Fibroblast of lung (primary cell): ENCODE data around the gene CALN1. TPM values are rescaled to one million over a fixed set of nuclear protein-coding genes. Genes with fewer than 3 reads are reported as not detected.

Experiments
- DNase-seq, 2 donors: peaks; one replicate each; pipeline versions ENCODE4 v3.0.0 to v3.0.0-alpha.2; 2010; ENCODE audit warnings: low read depth in 2 of 2
- H2AFZ ChIP-seq: 2 replicates; pipeline ENCODE4 v1.5.1; 2012; ENCODE audit warnings: low read length, control low read depth, inconsistent platforms
- H3K27ac ChIP-seq: 2 replicates; pipeline ENCODE4 v1.5.1; 2011; ENCODE audit warnings: low read length, control low read depth; ENCODE audit not compliant: insufficient read depth
- H3K27me3 ChIP-seq: 2 replicates; pipeline ENCODE4 v1.5.1; 2011; ENCODE audit warnings: mild to moderate bottlenecking, low read length; ENCODE audit not compliant: control insufficient read depth, insufficient read depth
- H3K36me3 ChIP-seq: 2 replicates; pipeline ENCODE4 v1.5.1; 2011; ENCODE audit warnings: low read length; ENCODE audit not compliant: control insufficient read depth, insufficient read depth
- H3K4me1 ChIP-seq: 2 replicates; pipeline ENCODE4 v1.5.1; 2011; ENCODE audit warnings: low read length; ENCODE audit not compliant: control insufficient read depth, insufficient read depth; ENCODE audit errors: extremely low read depth
- H3K4me2 ChIP-seq: 2 replicates; pipeline ENCODE4 v1.5.1; 2011; ENCODE audit warnings: low read length, control low read depth; ENCODE audit not compliant: insufficient read depth; ENCODE audit errors: extremely low read depth
- H3K4me3 ChIP-seq, 4 experiments: fragments of 200-600 bp in 1 of 4; sonication (generic) in 1 of 4; replicated peaks in 1 of 4; 2 replicates each; pipeline ENCODE4 v1.5.1; 2011 to 2016; ENCODE audit warnings: low read length in 4 of 4, low read depth in 3 of 4, mild to moderate bottlenecking in 3 of 4, control low read depth in 2 of 4, inconsistent platforms in 1 of 4, mixed read lengths in 1 of 4; ENCODE audit not compliant: insufficient read depth in 1 of 4; ENCODE audit errors: control extremely low read depth in 1 of 4
- H3K79me2 ChIP-seq: 2 replicates; pipeline ENCODE4 v1.5.1; 2012; ENCODE audit warnings: mild to moderate bottlenecking, low read length, inconsistent platforms; ENCODE audit not compliant: control insufficient read depth, insufficient read depth
- H3K9ac ChIP-seq: 2 replicates; pipeline ENCODE4 v1.5.1; 2011; ENCODE audit warnings: mild to moderate bottlenecking, low read length, control low read depth; ENCODE audit not compliant: insufficient read depth
- H3K9me3 ChIP-seq: 2 replicates; pipeline ENCODE4 v1.5.1; 2012; ENCODE audit warnings: low read depth, low read length; ENCODE audit not compliant: control insufficient read depth, insufficient read depth
- H4K20me1 ChIP-seq: 2 replicates; pipeline ENCODE4 v1.5.1; 2011; ENCODE audit warnings: low read length; ENCODE audit not compliant: control insufficient read depth, insufficient read depth; ENCODE audit errors: extremely low read depth
- CTCF ChIP-seq, 2 donors: IDR thresholded peaks in 1 of 2; conservative IDR thresholded peaks in 1 of 2; 1 replicate in 1 of 2; 2 replicates in 1 of 2; pipeline ENCODE4 v1.5.1; 2011 to 2012; ENCODE audit warnings: low read length in 2 of 2, control low read depth in 1 of 2, inconsistent platforms in 1 of 2, low read depth in 1 of 2, mild to moderate bottlenecking in 1 of 2
- EZH2 ChIP-seq: IDR thresholded peaks from 2 replicates; pipeline ENCODE4 v1.5.1; 2012; ENCODE audit warnings: low read length, control low read depth, mild to moderate bottlenecking; ENCODE audit errors: missing control alignments
- polyA plus RNA-seq, 2 donors: library from polyadenylated mRNA; depleted of rRNA in 1 of 2; stranded (reverse) in 1 of 2; unstranded in 1 of 2; fragments of >200 nt; gene quantifications; 2 replicates each; pipeline ENCODE4 v1.2.1, GENCODE V29; 2011 to 2012; ENCODE audit warnings: missing spikeins in 1 of 2
- total RNA-seq: library from RNA; depleted of rRNA; stranded (reverse); fragments of >200 nt; gene quantifications from 2 replicates; pipeline ENCODE4 v1.2.1, GENCODE V29; 2014

CALN1 gene
- total and polyA plus RNA-seq, 2 donors (not counting 1 experiment from before 2014, with no cell fraction given): not detected

DNA sequence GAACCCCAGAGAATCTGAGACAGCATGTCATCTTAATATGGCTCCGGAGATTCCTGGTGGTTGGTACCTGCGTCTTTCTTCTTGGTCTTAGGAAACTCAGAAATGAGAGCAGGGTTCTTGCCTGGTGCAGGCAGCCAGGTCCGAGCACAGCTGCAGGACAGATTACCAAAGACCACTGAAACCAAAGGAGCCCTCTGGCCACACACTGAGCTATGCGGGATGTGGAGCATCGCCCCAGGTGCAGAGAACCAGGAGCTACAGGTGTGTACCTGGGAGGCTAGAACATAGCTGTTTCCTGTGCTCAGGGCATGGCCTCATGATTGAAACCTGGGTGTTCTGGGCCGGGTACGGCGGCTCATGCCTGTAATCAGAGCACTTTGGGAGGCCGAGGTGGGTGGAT is 635.4 kb downstream of the CALN1 start:
- DNase-seq: no peak
- H3K36me3 ChIP-seq: no peaks in the 10 kb centered on the region
- TF ChIP-seq CTCF (conservative IDR thresholded peaks at IDR 0.05 in 1 of 2, IDR thresholded peaks at IDR 0.05 in 1 of 2; ENCODE audit: low read depth in 1 of 2, low read length in 2 of 2) (no peak), EZH2 (no peak)

GRCh38 chr7:71775648-71776047 is 636.5 kb downstream of the CALN1 start:
- DNase-seq: peak in 1 of 2 donors; percentile 88
- H3K27me3 ChIP-seq: no peaks in the 10 kb centered on the region
- H3K9ac ChIP-seq: no peak overlapping the region
- H4K20me1 ChIP-seq: no peaks in the 10 kb centered on the region
- H3K4me1 ChIP-seq: no peaks in the 10 kb centered on the region
- no peaks in the 10 kb centered on the region for H3K9me3 ChIP-seq
- no peaks in the 10 kb centered on the region for H3K79me2 ChIP-seq
- no peak overlapping the region for H3K4me3 ChIP-seq
- H3K4me2 ChIP-seq: no peak overlapping the region
- no peak for TF ChIP-seq EZH2
- TF ChIP-seq CTCF (conservative IDR thresholded peaks at IDR 0.05 in 1 of 2, IDR thresholded peaks at IDR 0.05 in 1 of 2; ENCODE audit: low read depth in 1 of 2, low read length in 2 of 2): no peak
- no peak overlapping the region for H3K27ac ChIP-seq
- H3K36me3 ChIP-seq: no peaks in the 10 kb centered on the region
- no peak overlapping the region for H2AFZ ChIP-seq

More for the DNA sequence above, 635.4 kb downstream of the CALN1 start:
- H3K4me1 ChIP-seq: no peaks in the 10 kb centered on the region
- H3K4me3 ChIP-seq: no peak overlapping the region
- no peaks in the 10 kb centered on the region for H3K27me3 ChIP-seq
- H3K9ac ChIP-seq: no peak overlapping the region
- no peaks in the 10 kb centered on the region for H4K20me1 ChIP-seq
- H3K79me2 ChIP-seq: no peaks in the 10 kb centered on the region
- no peaks in the 10 kb centered on the region for H3K9me3 ChIP-seq
- H2AFZ ChIP-seq: no peak overlapping the region
- H3K27ac ChIP-seq: no peak overlapping the region
- H3K4me2 ChIP-seq: no peak overlapping the region

DNA sequence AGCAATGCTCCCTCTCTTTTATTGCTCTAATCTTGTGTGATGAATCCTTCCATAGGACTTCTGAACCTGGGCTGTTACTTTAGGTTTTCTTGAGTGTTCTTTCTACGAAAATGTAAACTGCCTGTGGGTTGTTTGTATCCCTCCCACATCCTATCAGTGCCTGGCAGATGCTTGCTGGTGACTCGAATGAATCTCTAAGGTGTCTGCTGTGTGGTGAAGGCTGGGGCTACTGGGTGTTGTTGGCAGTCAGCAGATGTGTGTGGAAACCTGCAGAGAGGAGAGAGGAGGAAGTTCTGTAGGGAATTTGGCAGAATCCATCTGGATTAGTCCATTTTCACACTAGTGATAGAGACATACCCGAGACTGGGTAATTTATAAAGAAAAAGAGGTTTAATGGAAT is 639.4 kb downstream of the CALN1 start:
- no peak overlapping the region for H3K27ac ChIP-seq
- H3K27me3 ChIP-seq: no peaks in the 10 kb centered on the region
- H2AFZ ChIP-seq: no peak overlapping the region
- no peaks in the 10 kb centered on the region for H4K20me1 ChIP-seq
- TF ChIP-seq EZH2 (no peak), CTCF (conservative IDR thresholded peaks at IDR 0.05 in 1 of 2, IDR thresholded peaks at IDR 0.05 in 1 of 2; ENCODE audit: low read depth in 1 of 2, low read length in 2 of 2) (no peak)
- H3K36me3 ChIP-seq: no peaks in the 10 kb centered on the region
- H3K4me1 ChIP-seq: no peaks in the 10 kb centered on the region
- no peak overlapping the region for H3K4me2 ChIP-seq
- no peak for DNase-seq
- no peak overlapping the region for H3K4me3 ChIP-seq
- H3K79me2 ChIP-seq: no peaks in the 10 kb centered on the region
- H3K9me3 ChIP-seq: no peaks in the 10 kb centered on the region
- no peak overlapping the region for H3K9ac ChIP-seq
